ENCODE results near the gene KIR2DL1.
"Not testable (repeated sequence)": the region's sequence is repeated elsewhere in the genome, so short reads cannot be mapped to it uniquely, and the experiment has no call there.

DNA sequence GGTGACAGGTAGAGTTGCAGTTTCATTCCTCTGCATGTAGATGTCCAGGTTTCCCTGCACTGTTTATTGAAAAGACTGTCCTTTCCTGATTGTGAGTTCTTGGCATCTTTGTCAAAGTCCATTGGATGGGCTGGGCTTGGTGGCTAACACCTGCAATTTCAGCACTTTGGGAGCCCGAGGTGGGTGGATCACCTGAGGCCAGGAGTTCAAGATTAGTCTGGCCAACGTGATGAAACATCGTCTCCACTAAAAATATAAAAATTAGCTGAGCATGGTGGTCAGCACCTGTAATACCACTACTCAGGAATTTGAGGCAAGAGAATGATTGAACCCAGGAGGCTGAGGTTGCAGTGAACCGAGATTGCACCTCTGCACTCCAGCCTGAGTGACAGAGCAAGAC is 8.3 kb downstream of the KIR2DL1 start:
- TF ChIP-seq, protein P1, sequence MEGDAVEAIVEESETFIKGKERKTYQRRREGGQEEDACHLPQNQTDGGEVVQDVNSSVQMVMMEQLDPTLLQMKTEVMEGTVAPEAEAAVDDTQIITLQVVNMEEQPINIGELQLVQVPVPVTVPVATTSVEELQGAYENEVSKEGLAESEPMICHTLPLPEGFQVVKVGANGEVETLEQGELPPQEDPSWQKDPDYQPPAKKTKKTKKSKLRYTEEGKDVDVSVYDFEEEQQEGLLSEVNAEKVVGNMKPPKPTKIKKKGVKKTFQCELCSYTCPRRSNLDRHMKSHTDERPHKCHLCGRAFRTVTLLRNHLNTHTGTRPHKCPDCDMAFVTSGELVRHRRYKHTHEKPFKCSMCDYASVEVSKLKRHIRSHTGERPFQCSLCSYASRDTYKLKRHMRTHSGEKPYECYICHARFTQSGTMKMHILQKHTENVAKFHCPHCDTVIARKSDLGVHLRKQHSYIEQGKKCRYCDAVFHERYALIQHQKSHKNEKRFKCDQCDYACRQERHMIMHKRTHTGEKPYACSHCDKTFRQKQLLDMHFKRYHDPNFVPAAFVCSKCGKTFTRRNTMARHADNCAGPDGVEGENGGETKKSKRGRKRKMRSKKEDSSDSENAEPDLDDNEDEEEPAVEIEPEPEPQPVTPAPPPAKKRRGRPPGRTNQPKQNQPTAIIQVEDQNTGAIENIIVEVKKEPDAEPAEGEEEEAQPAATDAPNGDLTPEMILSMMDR (conservative IDR thresholded peaks at IDR 0.05; ENCODE audit: low read length): not testable (repeated sequence)
- not testable (repeated sequence) for TF ChIP-seq EZH2phosphoT487 (IDR thresholded peaks at IDR 0.05; ENCODE audit: borderline replicate concordance)

All from Loucy (cell line).